Sciatic nerve (tissue), 2 donors: ENCODE data around the gene APC2. TPM values are rescaled to one million over a fixed set of nuclear protein-coding genes. Genes with fewer than 3 reads are reported as not detected.
A peak's percentile ranks its signal among the peaks of the same experiment; 100 is the strongest.
"Not testable (repeated sequence)": the region's sequence is repeated elsewhere in the genome, so short reads cannot be mapped to it uniquely, and the experiment has no call there.

Experiments
- ATAC-seq: fragments of 200-7000 bp; cut with Tn5 transposase; one replicate; pipeline ENCODE4 v1.9.1; 2020; ENCODE audit warnings: mild to moderate bottlenecking, moderate library complexity
- DNase-seq: peaks from one replicate; pipeline ENCODE4 v3.0.0-alpha.2; 2020; ENCODE audit warnings: low spot score
- intact Hi-C: fragments of 100-400 bp; cut with DNase I; formaldehyde crosslinking; loops from one replicate; pipeline ENCODE4 v1.14.2; 2022
- total RNA-seq: library from RNA; stranded (reverse); fragmentation: NEBNext Ultra II Directional; extraction: Animal tissue kit (Norgen Biotek cat#: 25700); gene quantifications from one replicate; pipeline ENCODE4 v1.2.1, GENCODE V29; 2021
- donor health status: DM: no; HTN: no; CAD: no.
- donor health status: DM: no; HTN: no; CAD: no.

Gene APC2
- total RNA-seq, 1 donor from 2014 or later, result 6.0 TPM

DNA sequence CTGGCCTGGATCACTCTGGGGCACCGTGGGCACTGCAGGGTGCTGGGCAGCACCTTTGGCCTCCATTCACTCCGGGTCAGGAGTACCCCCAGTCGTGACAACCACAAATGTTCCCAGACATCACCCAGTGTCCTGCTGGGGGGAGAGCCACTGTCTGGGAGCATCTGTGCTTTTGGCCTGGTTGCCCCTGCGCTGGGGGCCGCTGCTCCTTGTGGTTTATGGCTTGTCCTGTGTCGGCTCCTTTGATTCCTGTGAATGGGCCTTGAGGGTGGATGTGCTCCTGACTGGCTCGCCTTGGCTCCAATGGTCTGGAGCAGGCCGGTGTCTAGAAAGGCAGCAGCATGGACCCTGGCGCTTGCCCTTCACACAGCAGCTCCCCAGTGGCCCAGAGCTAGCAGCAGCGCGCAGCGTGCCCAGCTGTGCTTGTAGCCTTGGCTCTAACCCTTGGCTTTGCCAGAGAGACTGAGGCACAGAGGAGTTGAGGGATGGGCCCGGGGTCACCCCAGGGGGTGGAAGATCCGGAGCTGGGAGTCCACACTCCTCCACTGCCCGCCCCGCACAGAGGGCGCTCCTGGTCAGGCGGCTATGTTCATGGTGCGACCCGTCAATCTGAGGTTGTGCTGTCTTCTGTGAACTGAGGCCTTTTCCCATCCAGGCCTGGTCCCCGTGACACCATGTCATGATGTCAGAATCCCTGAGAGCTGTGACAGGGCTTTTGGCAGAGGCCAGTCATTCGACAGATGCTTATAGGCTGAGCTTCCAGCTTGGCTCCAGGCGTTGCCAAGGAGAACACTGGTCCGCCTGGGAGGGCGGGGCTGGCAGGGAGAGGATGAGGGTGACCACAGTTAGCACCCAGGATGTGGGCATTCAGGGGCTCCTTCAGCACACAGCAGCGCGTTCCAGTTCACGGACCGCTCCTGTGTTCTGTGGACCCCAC, 38.4 kb upstream of the APC2 start:
- ATAC-seq (no peak), DNase-seq (no peak)
- intact Hi-C loops, result no loop called here

- intact Hi-C loops, result no loop called here
- DNase-seq (no peak), ATAC-seq (no peak)
Measured at GRCh38 chr19:1412323-1412923, 37.5 kb upstream of the APC2 start.

GRCh38 chr19:1412995-1413800, 36.7 kb upstream of the APC2 start:
- DNase-seq, result no peak
- intact Hi-C loops, result no loop called here
- no peak for ATAC-seq

DNA sequence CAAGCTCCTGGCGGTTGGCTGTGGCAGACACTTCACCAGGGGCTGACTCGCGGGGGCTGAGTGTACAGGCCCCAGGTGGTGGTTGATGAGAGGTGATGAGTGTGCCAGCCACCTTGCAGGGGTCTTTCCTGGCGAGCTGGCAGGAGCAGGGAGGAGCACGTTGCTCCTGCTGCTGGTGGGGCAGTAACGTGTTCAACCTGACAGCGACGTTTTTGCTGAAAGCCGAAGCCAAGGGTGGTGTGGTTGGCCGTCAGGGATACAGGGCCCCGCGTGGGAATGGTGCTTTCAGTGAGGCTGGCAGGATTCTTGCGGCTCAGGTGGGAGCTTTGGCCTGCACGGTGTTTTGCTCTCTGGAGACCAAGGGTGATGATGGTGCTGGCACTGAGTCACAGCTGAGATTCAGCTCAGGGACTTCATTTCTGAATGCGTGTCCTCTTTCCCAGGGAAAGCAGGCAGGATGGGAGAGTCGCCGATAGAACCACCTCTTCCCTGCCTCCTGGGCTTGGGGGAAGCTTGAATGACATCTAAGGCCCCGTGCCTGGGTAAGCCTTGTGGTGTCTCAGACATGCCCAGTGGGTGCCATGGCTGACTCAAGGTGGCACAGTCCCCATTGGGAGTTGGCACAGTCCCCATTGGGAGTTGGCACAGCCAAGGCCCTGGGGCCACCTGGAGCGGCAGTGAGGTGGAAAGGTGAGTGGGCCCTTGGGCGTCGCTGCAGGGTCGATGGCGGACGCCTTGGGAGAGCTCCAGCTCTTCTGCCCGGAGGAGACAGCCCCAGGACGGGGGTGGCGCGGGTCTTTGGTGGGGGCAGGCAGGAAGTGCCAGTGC, 33.7 kb upstream of the APC2 start:
- ATAC-seq, result no peak
- intact Hi-C loops, result no loop called here
- DNase-seq, result no peak

- DNase-seq (no peak), ATAC-seq (peak; percentile 18)
- intact Hi-C loops, result no loop called here
Measured at GRCh38 chr19:1417145-1417544, 32.8 kb upstream of the APC2 start.

- intact Hi-C loops, result no loop called here
- DNase-seq, result no peak
- no peak for ATAC-seq
Measured at GRCh38 chr19:1417681-1418495, 32.0 kb upstream of the APC2 start.

- DNase-seq (no peak), ATAC-seq (no peak)
- intact Hi-C loops, result no loop called here
Measured at GRCh38 chr19:1418496-1418775, 31.5 kb upstream of the APC2 start.

GRCh38 chr19:1418951-1419738, 30.8 kb upstream of the APC2 start:
- ATAC-seq (no peak), DNase-seq (no peak)
- intact Hi-C loops, result no loop called here

DNA sequence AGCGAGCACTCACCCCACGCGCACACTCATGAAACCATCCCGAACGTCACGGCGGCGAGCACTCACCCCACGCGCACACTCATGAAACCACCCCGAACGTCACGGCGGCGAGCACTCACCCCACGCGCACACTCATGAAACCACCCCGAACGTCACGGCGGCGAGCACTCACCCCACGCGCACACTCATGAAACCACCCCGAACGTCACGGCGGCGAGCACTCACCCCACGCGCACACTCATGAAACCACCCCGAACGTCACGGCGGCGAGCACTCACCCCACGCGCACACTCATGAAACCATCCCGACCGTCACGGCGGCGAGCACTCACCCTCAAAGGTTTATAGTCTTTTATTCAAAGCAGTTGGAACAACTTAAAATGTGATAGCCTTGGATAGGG, 29.8 kb upstream of the APC2 start:
- ATAC-seq, intact Hi-C loops, DNase-seq: not testable (repeated sequence)

DNA sequence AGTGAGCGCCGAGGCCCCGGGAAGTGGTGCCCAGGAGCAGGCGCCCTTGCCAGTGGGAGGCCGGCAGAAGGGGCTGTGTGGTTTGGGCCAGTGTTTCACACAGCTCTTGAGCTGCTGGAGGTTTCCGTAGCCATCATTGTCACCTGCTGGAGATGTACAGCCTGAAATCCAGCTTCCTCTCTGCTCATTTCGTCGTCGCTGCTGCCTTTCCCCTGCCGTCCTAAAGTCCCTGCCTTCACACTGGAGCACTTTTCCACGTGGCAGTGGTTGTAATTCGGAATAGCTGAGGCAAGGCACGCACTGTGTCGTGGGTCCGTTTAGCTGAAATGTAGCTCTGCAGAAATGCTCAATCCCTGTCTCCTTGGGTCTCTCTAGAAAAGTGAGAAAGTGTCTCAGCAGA, 29.3 kb upstream of the APC2 start:
- intact Hi-C loops, result no loop called here
- ATAC-seq, result no peak

GRCh38 chr19:1421218-1421957, 28.5 kb upstream of the APC2 start:
- no peak for ATAC-seq
- intact Hi-C loops, result no loop called here
- DNase-seq, result no peak

More for the DNA sequence above, 29.3 kb upstream of the APC2 start:
- no peak for DNase-seq

DNA sequence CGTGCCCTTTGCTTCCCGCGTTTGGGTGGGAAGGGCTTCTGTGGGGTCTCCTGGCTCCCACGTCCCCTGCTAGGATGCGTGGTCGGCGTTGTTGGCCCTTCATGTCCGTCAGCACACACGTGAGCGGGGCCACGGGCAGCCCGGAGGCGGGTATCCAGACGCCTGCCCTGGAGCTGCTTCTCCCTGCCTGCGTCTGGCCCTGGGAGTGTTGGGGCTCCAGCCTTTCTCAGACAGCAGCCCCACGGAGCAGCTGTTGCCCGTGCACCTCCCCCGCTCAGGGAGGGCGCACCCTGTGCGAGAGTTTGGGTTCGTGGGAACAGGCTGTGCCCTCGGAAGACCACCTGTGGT, 28.0 kb upstream of the APC2 start:
- DNase-seq (no peak), ATAC-seq (peak; percentile 16)
- intact Hi-C loops, result no loop called here

DNA sequence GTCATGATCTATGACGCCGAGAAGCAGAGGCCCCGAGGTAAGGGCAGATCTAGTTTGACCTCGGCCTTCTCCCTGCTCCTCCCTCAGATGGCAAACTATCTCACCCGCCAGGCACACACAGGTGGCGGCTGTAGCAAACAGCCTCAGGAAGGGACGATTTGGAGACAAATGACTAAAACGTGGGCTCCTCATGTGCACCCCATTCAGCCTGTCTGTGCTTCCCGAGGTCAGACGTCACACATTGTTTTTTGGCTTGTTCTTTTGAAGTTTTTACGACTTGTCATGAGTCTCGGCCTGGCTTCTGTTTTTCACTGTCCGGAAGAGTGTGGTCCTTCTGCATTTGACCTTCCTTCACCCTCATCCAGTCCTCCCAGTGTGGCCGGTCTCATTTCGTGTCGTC, 27.6 kb upstream of the APC2 start:
- intact Hi-C loops, result no loop called here
- ATAC-seq, result no peak
- no peak for DNase-seq

- DNase-seq, result no peak
- intact Hi-C loops, result no loop called here
- no peak for ATAC-seq
Measured at GRCh38 chr19:1422943-1423342, 27.0 kb upstream of the APC2 start.

DNA sequence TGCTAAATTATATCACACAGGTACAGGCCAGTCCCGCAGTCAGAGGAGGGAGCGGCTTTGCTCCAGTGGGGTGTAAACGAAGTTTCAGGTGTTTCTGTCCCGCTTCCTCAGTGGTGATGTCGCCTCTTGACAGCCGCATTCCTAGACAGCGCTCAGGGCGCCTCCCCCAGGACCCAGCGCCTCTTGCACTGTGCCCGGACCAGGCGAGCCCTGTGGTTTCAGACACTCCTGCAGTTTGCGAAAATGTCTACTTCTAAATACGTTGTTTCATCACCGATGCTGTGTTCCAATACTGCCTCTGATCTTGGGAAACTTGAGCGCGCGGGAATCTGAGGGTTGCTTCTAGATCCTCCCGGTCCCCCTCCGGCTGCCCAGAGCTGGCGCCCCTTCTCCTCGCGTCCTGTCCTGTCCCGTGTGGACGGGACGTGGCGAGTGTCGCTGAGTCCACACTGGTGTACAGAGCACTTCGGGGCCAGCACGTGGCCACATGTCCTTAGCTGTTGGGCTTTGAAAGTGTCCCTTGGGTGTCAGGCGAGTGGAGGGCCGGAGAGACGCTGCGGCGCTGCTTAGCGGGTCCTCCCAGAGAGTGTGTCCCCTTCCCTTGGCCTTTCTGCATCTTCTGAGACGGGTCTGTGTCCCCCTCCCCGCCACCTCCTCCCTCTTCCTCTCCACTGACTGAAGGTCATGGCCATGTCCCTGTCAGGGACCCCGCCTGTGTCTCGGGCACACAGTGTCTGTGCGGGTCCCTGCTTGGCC, 26.3 kb upstream of the APC2 start:
- DNase-seq (no peak), ATAC-seq (no peak)
- intact Hi-C loops, result no loop called here

DNA sequence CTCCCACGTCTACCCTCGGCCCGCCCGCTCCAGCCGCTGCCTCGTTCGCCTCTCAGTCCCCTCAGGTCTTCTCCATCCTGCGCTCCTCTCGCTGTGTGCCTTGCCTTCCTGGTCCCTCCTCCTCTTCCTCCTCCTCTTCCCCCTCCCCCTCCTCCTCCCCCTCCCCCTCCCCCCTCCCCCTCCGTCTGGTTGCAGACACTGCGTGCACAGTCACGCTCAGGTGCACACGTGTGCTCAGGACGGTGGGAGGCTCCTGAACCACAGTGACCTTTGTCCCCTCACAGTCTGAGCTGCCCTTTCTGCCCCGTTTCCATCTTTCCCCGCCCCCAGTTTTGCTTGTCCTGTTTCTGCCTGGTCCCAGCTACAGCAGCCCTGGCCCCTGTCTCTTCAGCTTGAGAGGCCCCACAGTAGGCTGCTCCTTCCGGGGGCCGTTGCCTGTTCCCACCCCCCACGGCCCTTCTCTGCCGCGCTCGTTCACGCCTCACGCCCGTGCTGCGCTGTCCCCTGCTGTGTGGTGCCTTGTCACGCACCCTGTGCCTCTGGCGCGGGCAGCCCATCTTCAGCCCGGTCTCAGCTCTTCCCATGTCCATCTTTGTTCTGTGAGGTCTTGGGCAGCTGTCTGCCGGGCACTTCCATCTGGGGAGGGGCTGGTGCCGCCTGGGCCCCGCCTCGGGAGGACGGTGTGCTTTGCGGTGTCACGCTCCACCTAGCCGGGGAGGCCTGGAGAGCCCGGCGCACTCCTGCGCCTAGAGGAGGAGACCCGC, 25.5 kb upstream of the APC2 start:
- intact Hi-C loops, result no loop called here
- DNase-seq (no peak), ATAC-seq (no peak)
